DND-41 (cell line): ENCODE measurements around the gene BCL2A1.

Experiments
- ATAC-seq: fragments of 200-7000 bp; cut with Tn5 transposase; 3 replicates; pipeline ENCODE4 v1.9.1; 2021; ENCODE audit warnings: low read depth; ENCODE audit not compliant: insufficient read depth
- DNase-seq: peaks from one replicate; pipeline ENCODE4 v3.0.0-alpha.2; 2020
- H2AFZ ChIP-seq: 2 replicates; pipeline ENCODE4 v1.6.0; 2012; ENCODE audit warnings: low read depth, low read length
- H3K27ac ChIP-seq: 2 replicates; pipeline ENCODE4 v1.5.1; 2012; ENCODE audit warnings: low read length, inconsistent platforms
- H3K27me3 ChIP-seq: fragments of 200-600 bp; sonication (generic); 2 replicates; pipeline ENCODE4 v1.6.0; 2012; ENCODE audit warnings: low read length, mild to moderate bottlenecking, inconsistent platforms; ENCODE audit not compliant: insufficient read depth, poor library complexity
- H3K36me3 ChIP-seq: 2 replicates; pipeline ENCODE4 v1.5.1; 2012; ENCODE audit warnings: low read length, inconsistent platforms; ENCODE audit not compliant: insufficient read depth
- H3K4me1 ChIP-seq: 2 replicates; pipeline ENCODE4 v1.5.1; 2012; ENCODE audit warnings: mild to moderate bottlenecking, low read length; ENCODE audit not compliant: insufficient read depth
- H3K4me2 ChIP-seq: 2 replicates; pipeline ENCODE4 v1.6.0; 2012; ENCODE audit warnings: mild to moderate bottlenecking, moderate library complexity, low read length, inconsistent platforms; ENCODE audit not compliant: insufficient read depth
- H3K4me3 ChIP-seq, 2 experiments: fragments of 200-600 bp in 1 of 2; shearing (Covaris generic) in 1 of 2; 2 replicates each; pipeline ENCODE4 v1.5.1; 2012 to 2016; ENCODE audit warnings: inconsistent platforms in 2 of 2, low read length in 2 of 2, mild to moderate bottlenecking in 2 of 2, low read depth in 1 of 2, moderate library complexity in 1 of 2
- H3K79me2 ChIP-seq: 2 replicates; pipeline ENCODE4 v1.6.0; 2012; ENCODE audit warnings: low read length, inconsistent platforms; ENCODE audit not compliant: insufficient read depth
- H3K9ac ChIP-seq: 2 replicates; pipeline ENCODE4 v1.6.0; 2012; ENCODE audit warnings: low read depth, mild to moderate bottlenecking, inconsistent platforms, low read length, moderate library complexity
- H3K9me3 ChIP-seq: 2 replicates; pipeline ENCODE4 v1.5.1; 2012; ENCODE audit warnings: low read length, moderate library complexity, mild to moderate bottlenecking, inconsistent platforms; ENCODE audit not compliant: insufficient read depth, severe bottlenecking
- H4K20me1 ChIP-seq: 2 replicates; pipeline ENCODE4 v1.6.0; 2012; ENCODE audit warnings: low read length; ENCODE audit not compliant: insufficient read depth
- EZH2 ChIP-seq: IDR thresholded peaks from 3 replicates; pipeline ENCODE4 v1.6.1; 2012; ENCODE audit warnings: borderline replicate concordance, low read depth, mild to moderate bottlenecking, moderate library complexity, low read length, inconsistent platforms; ENCODE audit not compliant: severe bottlenecking
- TF ChIP-seq, protein P1 (sequence below): IDR thresholded peaks from 2 replicates; pipeline ENCODE4 v1.5.1; 2012; ENCODE audit warnings: borderline replicate concordance, low read length, moderate library complexity, mild to moderate bottlenecking; ENCODE audit not compliant: poor library complexity, severe bottlenecking; ENCODE audit errors: extremely low read depth

The BCL2A1 gene

DNA sequence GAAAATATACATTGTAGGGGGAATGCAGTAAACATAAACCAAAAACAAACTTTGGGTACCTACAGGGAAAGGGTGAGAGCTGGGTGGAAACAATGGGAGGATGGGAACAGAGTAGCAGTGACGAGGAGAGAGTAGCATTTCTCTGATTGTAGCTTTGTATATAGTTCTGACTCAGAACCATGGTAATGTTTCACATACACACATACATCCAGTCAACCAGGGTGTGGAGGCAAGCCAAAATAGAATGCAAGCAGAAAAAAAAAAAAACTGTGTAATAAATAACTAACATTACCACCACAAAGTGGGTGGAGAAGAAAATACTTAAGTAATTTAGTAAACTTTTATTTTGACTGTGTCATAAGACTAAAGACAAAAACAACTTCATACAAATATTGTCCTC is 27.2 kb downstream of the BCL2A1 start:
- H3K79me2 ChIP-seq, result no peaks in the 10 kb centered on the region
- no peaks in the 10 kb centered on the region for H3K9me3 ChIP-seq
- ATAC-seq (no peak), DNase-seq (no peak)
- no peak overlapping the region for H3K9ac ChIP-seq
- no peak overlapping the region for H3K4me2 ChIP-seq
- H3K4me1 ChIP-seq, result no peaks in the 10 kb centered on the region
- no peak overlapping the region for H2AFZ ChIP-seq
- H4K20me1 ChIP-seq, result no peaks in the 10 kb centered on the region
- H3K4me3 ChIP-seq, result no peak overlapping the region
- H3K27me3 ChIP-seq, result peaks cover 3% of the 10 kb centered on the region
- H3K27ac ChIP-seq, result no peak overlapping the region
- no peaks in the 10 kb centered on the region for H3K36me3 ChIP-seq
- TF ChIP-seq EZH2, result no peak
- TF ChIP-seq, protein P1, sequence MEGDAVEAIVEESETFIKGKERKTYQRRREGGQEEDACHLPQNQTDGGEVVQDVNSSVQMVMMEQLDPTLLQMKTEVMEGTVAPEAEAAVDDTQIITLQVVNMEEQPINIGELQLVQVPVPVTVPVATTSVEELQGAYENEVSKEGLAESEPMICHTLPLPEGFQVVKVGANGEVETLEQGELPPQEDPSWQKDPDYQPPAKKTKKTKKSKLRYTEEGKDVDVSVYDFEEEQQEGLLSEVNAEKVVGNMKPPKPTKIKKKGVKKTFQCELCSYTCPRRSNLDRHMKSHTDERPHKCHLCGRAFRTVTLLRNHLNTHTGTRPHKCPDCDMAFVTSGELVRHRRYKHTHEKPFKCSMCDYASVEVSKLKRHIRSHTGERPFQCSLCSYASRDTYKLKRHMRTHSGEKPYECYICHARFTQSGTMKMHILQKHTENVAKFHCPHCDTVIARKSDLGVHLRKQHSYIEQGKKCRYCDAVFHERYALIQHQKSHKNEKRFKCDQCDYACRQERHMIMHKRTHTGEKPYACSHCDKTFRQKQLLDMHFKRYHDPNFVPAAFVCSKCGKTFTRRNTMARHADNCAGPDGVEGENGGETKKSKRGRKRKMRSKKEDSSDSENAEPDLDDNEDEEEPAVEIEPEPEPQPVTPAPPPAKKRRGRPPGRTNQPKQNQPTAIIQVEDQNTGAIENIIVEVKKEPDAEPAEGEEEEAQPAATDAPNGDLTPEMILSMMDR, result no peak

GRCh38 chr15:79942741-79943481 is 28.1 kb downstream of the BCL2A1 start:
- Histone ChIP-seq H3K4me3 (no peak overlapping the region), H4K20me1 (no peaks in the 10 kb centered on the region), H3K79me2 (no peaks in the 10 kb centered on the region), H3K4me2 (no peak overlapping the region), H3K27ac (no peak overlapping the region), H3K36me3 (no peaks in the 10 kb centered on the region), H3K27me3 (peaks cover 3% of the 10 kb centered on the region), H3K4me1 (no peaks in the 10 kb centered on the region), H2AFZ (no peak overlapping the region), H3K9me3 (no peaks in the 10 kb centered on the region), H3K9ac (no peak overlapping the region)
- TF ChIP-seq EZH2, result no peak
- TF ChIP-seq, protein P1, result no peak
- DNase-seq, result no peak
- no peak for ATAC-seq

GRCh38 chr15:79939399-79939798 is 31.6 kb downstream of the BCL2A1 start:
- no peaks in the 10 kb centered on the region for H3K79me2 ChIP-seq
- no peak overlapping the region for H2AFZ ChIP-seq
- ATAC-seq (no peak), DNase-seq (no peak)
- TF ChIP-seq, protein P1, result no peak
- TF ChIP-seq EZH2, result no peak
- no peaks in the 10 kb centered on the region for H3K36me3 ChIP-seq
- no peak overlapping the region for H3K4me3 ChIP-seq
- no peak overlapping the region for H3K9ac ChIP-seq
- H3K9me3 ChIP-seq, result no peaks in the 10 kb centered on the region
- H3K27ac ChIP-seq, result no peak overlapping the region
- peaks cover 3% of the 10 kb centered on the region for H3K27me3 ChIP-seq
- no peaks in the 10 kb centered on the region for H4K20me1 ChIP-seq
- no peaks in the 10 kb centered on the region for H3K4me1 ChIP-seq
- no peak overlapping the region for H3K4me2 ChIP-seq
